Measurements from ENCODE around the gene FLRT1.

DNA sequence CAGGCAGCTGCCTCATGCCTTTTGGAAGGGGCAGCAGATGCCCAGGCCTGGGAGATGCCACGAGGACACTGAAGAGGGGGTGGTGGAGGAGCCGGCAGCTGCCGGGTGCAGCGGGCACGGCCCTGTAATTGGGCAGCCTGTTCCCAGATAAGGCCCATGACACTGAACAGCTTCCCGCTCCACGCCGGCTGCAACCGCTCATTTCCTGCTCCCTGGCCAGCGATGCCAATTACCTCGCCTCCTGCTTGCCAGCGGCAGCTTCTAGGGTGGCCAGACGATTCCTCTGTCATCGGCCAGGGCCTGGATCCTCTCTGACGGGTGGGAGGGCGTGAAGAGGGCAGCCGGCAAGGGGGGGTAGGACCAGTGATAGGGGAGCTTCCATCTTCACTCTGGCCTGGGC is 22.8 kb downstream of the FLRT1 start:
- TF ChIP-seq, protein P1, sequence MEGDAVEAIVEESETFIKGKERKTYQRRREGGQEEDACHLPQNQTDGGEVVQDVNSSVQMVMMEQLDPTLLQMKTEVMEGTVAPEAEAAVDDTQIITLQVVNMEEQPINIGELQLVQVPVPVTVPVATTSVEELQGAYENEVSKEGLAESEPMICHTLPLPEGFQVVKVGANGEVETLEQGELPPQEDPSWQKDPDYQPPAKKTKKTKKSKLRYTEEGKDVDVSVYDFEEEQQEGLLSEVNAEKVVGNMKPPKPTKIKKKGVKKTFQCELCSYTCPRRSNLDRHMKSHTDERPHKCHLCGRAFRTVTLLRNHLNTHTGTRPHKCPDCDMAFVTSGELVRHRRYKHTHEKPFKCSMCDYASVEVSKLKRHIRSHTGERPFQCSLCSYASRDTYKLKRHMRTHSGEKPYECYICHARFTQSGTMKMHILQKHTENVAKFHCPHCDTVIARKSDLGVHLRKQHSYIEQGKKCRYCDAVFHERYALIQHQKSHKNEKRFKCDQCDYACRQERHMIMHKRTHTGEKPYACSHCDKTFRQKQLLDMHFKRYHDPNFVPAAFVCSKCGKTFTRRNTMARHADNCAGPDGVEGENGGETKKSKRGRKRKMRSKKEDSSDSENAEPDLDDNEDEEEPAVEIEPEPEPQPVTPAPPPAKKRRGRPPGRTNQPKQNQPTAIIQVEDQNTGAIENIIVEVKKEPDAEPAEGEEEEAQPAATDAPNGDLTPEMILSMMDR (IDR thresholded peaks at IDR 0.05; ENCODE audit: insufficient read depth, low read length, poor library complexity, severe bottlenecking): no peak
- TF ChIP-seq EZH2phosphoT487 (conservative IDR thresholded peaks at IDR 0.05; ENCODE audit: low read length): no peak

Measured in SU-DHL-6 (cell line).